RWPE1 (cell line): ENCODE data around the gene PLSCR3.
A peak's percentile ranks its signal among the peaks of the same experiment; 100 is the strongest.

Experiments
- CTCF ChIA-PET: fragments of 350-600 bp; sonication (Branson Sonifier 250); formaldehyde crosslinking; extraction: SDS; loops from one replicate; lab custom pipeline; 2021; lab: Yijun Ruan, JAX
- POLR2A ChIA-PET: fragments of 400-600 bp; formaldehyde crosslinking; extraction: SDS; loops from one replicate; lab custom pipeline; 2020; ENCODE audit warnings: antibody characterized with exemption; ENCODE audit not compliant: low non-redundant PET; lab: Yijun Ruan, JAX
- DNase-seq: peaks from one replicate; pipeline ENCODE4 v3.0.0; 2012; ENCODE audit warnings: low spot score
- H3K27ac ChIP-seq: fragments of 450-650 bp; 2 replicates; pipeline ENCODE4 v1.5.1; 2017
- CTCF ChIP-seq: fragments of 450-650 bp; conservative IDR thresholded peaks from 2 replicates; pipeline ENCODE4 v1.5.1; 2017; ENCODE audit warnings: low read depth, mild to moderate bottlenecking

The PLSCR3 gene

GRCh38 chr17:7394452-7395191 lies at the start of gene PLSCR3:
Gene PLSCR3 (minus strand): TSS chr17:7394525. CDS start chr17:7394110, 415 bp downstream.
- H3K27ac ChIP-seq, result peak within 1 kb of the TSS; percentile 93
- TF ChIP-seq CTCF, result peak; percentile 17; the same call in 1 of the 2 replicates
- DNase-seq, result peak; percentile 79
- ChIA-PET POLR2A (interaction anchor here (0.6 to 1.3 kb wide), 4 partner anchors 9 to 42 kb away, joined by 3 to 13 read pairs (median 4); partner anchors contain the start of genes TMEM256 and TMEM95), CTCF (interaction anchor here (1.0 to 2.3 kb wide), 2 partner anchors 33 to 42 kb away, joined by 3 to 7 read pairs; no protein-coding TSS in a partner anchor)

GRCh38 chr17:7443499-7444485 lies 49.5 kb upstream of the PLSCR3 start:
- POLR2A ChIA-PET, result interaction anchor here (0.6 to 1.1 kb wide), 3 partner anchors 19 to 112 kb away, joined by 3 to 7 read pairs (median 3); no protein-coding TSS in a partner anchor
- TF ChIP-seq CTCF, result no peak
- CTCF ChIA-PET, result interaction anchor here (0.7 kb wide), 1 partner anchor 31 kb away, joined by 3 read pairs; no protein-coding TSS in a partner anchor
- H3K27ac ChIP-seq, result peak overlapping the region; percentile 84
- peak; percentile 64 for DNase-seq

GRCh38 chr17:7442142-7442541 lies 47.8 kb upstream of the PLSCR3 start:
- TF ChIP-seq CTCF, result no peak
- DNase-seq, result no peak
- CTCF ChIA-PET, result no interaction called here
- POLR2A ChIA-PET, result interaction anchor here (0.5 to 0.6 kb wide), 2 partner anchors 9 to 42 kb away, joined by 3 to 5 read pairs; partner anchors contain the start of gene POLR2A
- peak overlapping the region; percentile 84 for H3K27ac ChIP-seq

GRCh38 chr17:7441266-7441665 lies 46.9 kb upstream of the PLSCR3 start:
- no peak for TF ChIP-seq CTCF
- ChIA-PET POLR2A (interaction anchor here (0.7 to 1.1 kb wide), 4 partner anchors 10 to 119 kb away, joined by 3 to 10 read pairs (median 4); no protein-coding TSS in a partner anchor), CTCF (interaction anchor here (1.1 to 1.5 kb wide), 2 partner anchors 86 to 119 kb away, joined by 3 to 4 read pairs; no protein-coding TSS in a partner anchor)
- peak overlapping the region; percentile 84 for H3K27ac ChIP-seq
- no peak for DNase-seq

- CTCF ChIA-PET, result interaction anchor here (1.0 to 1.5 kb wide), 3 partner anchors 35 to 120 kb away, joined by 3 to 4 read pairs (median 3); no protein-coding TSS in a partner anchor
- TF ChIP-seq CTCF, result no peak
- POLR2A ChIA-PET, result interaction anchor here (0.7 to 1.1 kb wide), 4 partner anchors 10 to 119 kb away, joined by 3 to 10 read pairs (median 4); no protein-coding TSS in a partner anchor
- peak overlapping the region; percentile 84 for H3K27ac ChIP-seq
- no peak for DNase-seq
Observed at GRCh38 chr17:7440834-7441195, 46.5 kb upstream of the PLSCR3 start.
